HG03565 (cell line): ENCODE data around the gene DHX57.

Experiments
- ATAC-seq: cut with Tn5 transposase; IDR thresholded peaks from one replicate; pipeline ENCODE4 v1.9.1; 2021; ENCODE audit warnings: mild to moderate bottlenecking, moderate library complexity; ENCODE audit not compliant: unreplicated experiment

DHX57 gene

GRCh38 chr2:38875576-38876367 is at the start of gene DHX57, which contains the start of gene MORN2:
Gene DHX57 (minus strand): TSS chr2:38875934. CDS start chr2:38868405, 7,529 bp downstream.
Gene MORN2 (plus strand): TSS chr2:38875976.
- ATAC-seq = peak; percentile 98

GRCh38 chr2:38922902-38923301 is 47.2 kb upstream of the DHX57 start:
- ATAC-seq = no peak

- ATAC-seq = no peak
These were observed 46.7 kb upstream of the DHX57 start for GRCh38 chr2:38922389-38922788.

GRCh38 chr2:38912619-38913018 is 36.9 kb upstream of the DHX57 start:
- no peak for ATAC-seq

GRCh38 chr2:38911191-38911590 is 35.5 kb upstream of the DHX57 start:
- ATAC-seq = no peak

- no peak for ATAC-seq
These were observed 34.1 kb upstream of the DHX57 start for GRCh38 chr2:38909872-38910271.

- peak; percentile 94 for ATAC-seq
These were observed 32.2 kb upstream of the DHX57 start for GRCh38 chr2:38907743-38908562.

GRCh38 chr2:38907242-38907641 is 31.5 kb upstream of the DHX57 start:
- ATAC-seq = no peak

GRCh38 chr2:38905251-38905650 is 29.5 kb upstream of the DHX57 start:
- ATAC-seq = no peak

- ATAC-seq = no peak
These were observed 25.0 kb upstream of the DHX57 start for GRCh38 chr2:38900726-38901125.

- no peak for ATAC-seq
These were observed 22.5 kb upstream of the DHX57 start for GRCh38 chr2:38898256-38898655.

- ATAC-seq = no peak
These were observed 17.1 kb upstream of the DHX57 start for GRCh38 chr2:38892819-38893218.

- ATAC-seq = no peak
These were observed 13.8 kb upstream of the DHX57 start, which contains the start of gene ARHGEF33 for GRCh38 chr2:38889575-38889974. Gene ARHGEF33 (plus strand): TSS chr2:38889875. CDS start chr2:38919448, 29,573 bp downstream.

GRCh38 chr2:38889045-38889444 is 13.3 kb upstream of the DHX57 start:
- no peak for ATAC-seq

- ATAC-seq = no peak
These were observed 12.3 kb upstream of the DHX57 start for GRCh38 chr2:38887902-38888554.

GRCh38 chr2:38887347-38887746 is 11.6 kb upstream of the DHX57 start:
- ATAC-seq = no peak

- no peak for ATAC-seq
These were observed 10.3 kb upstream of the DHX57 start for GRCh38 chr2:38886063-38886462.

- no peak for ATAC-seq
These were observed 673 bp upstream of the DHX57 start for GRCh38 chr2:38876407-38876806.

GRCh38 chr2:38875227-38875575 is 533 bp downstream of the DHX57 start:
- no peak for ATAC-seq

- no peak for ATAC-seq
These were observed 2.0 kb downstream of the DHX57 start for GRCh38 chr2:38873763-38874162.

GRCh38 chr2:38871432-38871831 is 4.3 kb downstream of the DHX57 start:
- ATAC-seq = no peak
